Measurements from ENCODE around the gene SMARCC1.

DNA sequence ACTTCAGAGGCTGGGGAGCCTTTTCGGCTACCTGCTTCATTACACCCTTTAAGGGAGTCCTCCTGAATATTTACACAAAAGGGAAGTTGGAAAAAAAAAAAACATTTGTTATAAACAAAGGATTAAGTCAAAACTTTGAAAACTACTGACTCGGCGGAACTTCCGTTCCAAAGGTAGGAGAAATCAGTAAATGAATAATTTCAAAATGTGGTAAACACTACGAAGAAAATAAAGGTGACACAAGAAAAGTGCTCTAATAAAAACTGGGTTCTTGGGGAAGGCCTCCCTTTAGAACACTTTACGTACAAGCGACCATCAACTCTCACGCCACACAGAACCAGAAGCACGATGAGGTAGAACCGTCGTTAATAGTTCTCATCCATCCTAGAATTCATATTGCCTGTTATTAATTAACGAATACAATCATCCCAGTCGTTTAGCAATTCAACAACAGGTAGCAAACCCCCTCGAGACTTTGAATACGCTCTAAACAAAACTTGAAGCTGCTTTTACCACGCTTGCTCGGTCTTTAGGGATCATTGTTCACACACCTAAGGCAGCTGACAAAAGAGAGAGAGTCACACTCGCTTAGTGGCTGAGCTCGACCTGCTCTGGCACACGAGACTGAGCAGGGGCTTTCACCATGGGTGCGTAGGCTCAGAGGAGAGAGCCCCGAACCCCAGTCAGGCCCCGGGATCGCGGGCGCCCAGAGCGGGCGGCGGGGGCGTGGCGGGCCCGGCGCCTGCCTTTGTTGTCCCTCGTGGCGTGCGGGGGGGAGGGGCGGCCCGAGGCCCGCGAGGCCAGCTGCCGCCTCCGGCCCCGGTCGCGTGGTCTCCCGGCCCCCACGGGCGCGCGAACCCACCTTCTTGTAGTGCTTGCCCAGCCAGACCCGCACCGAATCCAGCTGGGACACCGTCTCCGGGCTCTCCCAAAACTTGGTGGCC is 680 bp downstream of the SMARCC1 start:
- TF ChIP-seq, protein P1, sequence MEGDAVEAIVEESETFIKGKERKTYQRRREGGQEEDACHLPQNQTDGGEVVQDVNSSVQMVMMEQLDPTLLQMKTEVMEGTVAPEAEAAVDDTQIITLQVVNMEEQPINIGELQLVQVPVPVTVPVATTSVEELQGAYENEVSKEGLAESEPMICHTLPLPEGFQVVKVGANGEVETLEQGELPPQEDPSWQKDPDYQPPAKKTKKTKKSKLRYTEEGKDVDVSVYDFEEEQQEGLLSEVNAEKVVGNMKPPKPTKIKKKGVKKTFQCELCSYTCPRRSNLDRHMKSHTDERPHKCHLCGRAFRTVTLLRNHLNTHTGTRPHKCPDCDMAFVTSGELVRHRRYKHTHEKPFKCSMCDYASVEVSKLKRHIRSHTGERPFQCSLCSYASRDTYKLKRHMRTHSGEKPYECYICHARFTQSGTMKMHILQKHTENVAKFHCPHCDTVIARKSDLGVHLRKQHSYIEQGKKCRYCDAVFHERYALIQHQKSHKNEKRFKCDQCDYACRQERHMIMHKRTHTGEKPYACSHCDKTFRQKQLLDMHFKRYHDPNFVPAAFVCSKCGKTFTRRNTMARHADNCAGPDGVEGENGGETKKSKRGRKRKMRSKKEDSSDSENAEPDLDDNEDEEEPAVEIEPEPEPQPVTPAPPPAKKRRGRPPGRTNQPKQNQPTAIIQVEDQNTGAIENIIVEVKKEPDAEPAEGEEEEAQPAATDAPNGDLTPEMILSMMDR (IDR thresholded peaks at IDR 0.05; ENCODE audit: low read length): no peak
- no peak for TF ChIP-seq EZH2phosphoT487 (IDR thresholded peaks at IDR 0.05; ENCODE audit: low read length)
